Measurements from ENCODE around the gene PMP22.

The PMP22 gene

GRCh38 chr17:15261258-15261801 is 3.8 kb downstream of the PMP22 start:
- TF ChIP-seq CTCF (conservative IDR thresholded peaks at IDR 0.05) = no peak
- TF ChIP-seq ZFX (IDR thresholded peaks at IDR 0.05) = no peak
- no peak overlapping the region for H3K27ac ChIP-seq

GRCh38 chr17:15260376-15261257 is 4.5 kb downstream of the PMP22 start:
- peak overlapping the region; percentile 23 for H3K27ac ChIP-seq
- TF ChIP-seq CTCF (conservative IDR thresholded peaks at IDR 0.05) (peak; percentile 98), ZFX (IDR thresholded peaks at IDR 0.05) (peak; percentile 27; the same call in 1 of the 2 replicates)

GRCh38 chr17:15257796-15258512 is 7.2 kb downstream of the PMP22 start:
- TF ChIP-seq CTCF (conservative IDR thresholded peaks at IDR 0.05) (no peak), ZFX (IDR thresholded peaks at IDR 0.05) (no peak)
- H3K27ac ChIP-seq = no peak overlapping the region

- TF ChIP-seq CTCF (conservative IDR thresholded peaks at IDR 0.05) (peak; percentile 95), ZFX (IDR thresholded peaks at IDR 0.05) (no peak)
- no peak overlapping the region for H3K27ac ChIP-seq
Observed at GRCh38 chr17:15257258-15257788, 7.8 kb downstream of the PMP22 start.

GRCh38 chr17:15256689-15257088 is 8.4 kb downstream of the PMP22 start:
- TF ChIP-seq CTCF (conservative IDR thresholded peaks at IDR 0.05) (no peak), ZFX (IDR thresholded peaks at IDR 0.05) (no peak)
- no peak overlapping the region for H3K27ac ChIP-seq

- TF ChIP-seq CTCF (conservative IDR thresholded peaks at IDR 0.05) = no peak
- no peak for TF ChIP-seq ZFX (IDR thresholded peaks at IDR 0.05)
- no peak overlapping the region for H3K27ac ChIP-seq
Observed at GRCh38 chr17:15255713-15256454, 9.2 kb downstream of the PMP22 start.
